Kidney capillary endothelial cell (primary cell): ENCODE results near the gene MED25.
A peak's percentile ranks its signal among the peaks of the same experiment; 100 is the strongest.

Experiments used
- DNase-seq: peaks from one replicate; pipeline ENCODE4 v3.0.0-alpha.2; 2018; ENCODE audit warnings: low spot score

Gene MED25

GRCh38 chr19:49817964-49818648 lies at the start of gene MED25:
Gene MED25 (plus strand): TSS chr19:49818289. CDS start chr19:49818342, 53 bp downstream.
- peak; percentile 81 for DNase-seq

- DNase-seq: no peak
These were observed 47.6 kb upstream of the MED25 start for GRCh38 chr19:49770529-49770928.

GRCh38 chr19:49771674-49772139 lies 46.4 kb upstream of the MED25 start:
- DNase-seq: no peak

GRCh38 chr19:49772850-49773432 lies 45.1 kb upstream of the MED25 start:
- DNase-seq: no peak

- DNase-seq: no peak
These were observed 44.3 kb upstream of the MED25 start for GRCh38 chr19:49773663-49774350.

GRCh38 chr19:49774969-49775368 lies 43.1 kb upstream of the MED25 start:
- no peak for DNase-seq

- DNase-seq: no peak
These were observed 42.2 kb upstream of the MED25 start for GRCh38 chr19:49775742-49776370.

GRCh38 chr19:49776371-49776764 lies 41.7 kb upstream of the MED25 start:
- no peak for DNase-seq

GRCh38 chr19:49779731-49780555 lies 38.1 kb upstream of the MED25 start:
- no peak for DNase-seq

- no peak for DNase-seq
These were observed 37.2 kb upstream of the MED25 start for GRCh38 chr19:49780861-49781260.

GRCh38 chr19:49781394-49781793 lies 36.7 kb upstream of the MED25 start:
- no peak for DNase-seq

- DNase-seq: no peak
These were observed 35.6 kb upstream of the MED25 start for GRCh38 chr19:49782515-49782914.

GRCh38 chr19:49786376-49786820 lies 31.7 kb upstream of the MED25 start:
- DNase-seq: no peak

GRCh38 chr19:49787746-49788145 lies 30.3 kb upstream of the MED25 start:
- DNase-seq: no peak

- no peak for DNase-seq
These were observed 29.2 kb upstream of the MED25 start for GRCh38 chr19:49788857-49789256.

- no peak for DNase-seq
These were observed 27.2 kb upstream of the MED25 start for GRCh38 chr19:49790866-49791265.

- no peak for DNase-seq
These were observed 26.2 kb upstream of the MED25 start for GRCh38 chr19:49791776-49792445.

- no peak for DNase-seq
These were observed 25.1 kb upstream of the MED25 start for GRCh38 chr19:49792829-49793560.

GRCh38 chr19:49793561-49793840 lies 24.6 kb upstream of the MED25 start:
- DNase-seq: peak; percentile 82

- no peak for DNase-seq
These were observed 22.5 kb upstream of the MED25 start for GRCh38 chr19:49795615-49796014.

- no peak for DNase-seq
These were observed 19.5 kb upstream of the MED25 start for GRCh38 chr19:49798574-49798973.
